RWPE1 (cell line): ENCODE data around the gene REX1BD.

ENCODE experiments used
- CTCF ChIA-PET: fragments of 350-600 bp; sonication (Branson Sonifier 250); formaldehyde crosslinking; extraction: SDS; loops from one replicate; lab custom pipeline; 2021; lab: Yijun Ruan, JAX
- POLR2A ChIA-PET: fragments of 400-600 bp; formaldehyde crosslinking; extraction: SDS; loops from one replicate; lab custom pipeline; 2020; ENCODE audit warnings: antibody characterized with exemption; ENCODE audit not compliant: low non-redundant PET; lab: Yijun Ruan, JAX
- DNase-seq: peaks from one replicate; pipeline ENCODE4 v3.0.0; 2012; ENCODE audit warnings: low spot score
- H3K27ac ChIP-seq: fragments of 450-650 bp; 2 replicates; pipeline ENCODE4 v1.5.1; 2017
- CTCF ChIP-seq: fragments of 450-650 bp; conservative IDR thresholded peaks from 2 replicates; pipeline ENCODE4 v1.5.1; 2017; ENCODE audit warnings: low read depth, mild to moderate bottlenecking

REX1BD gene

GRCh38 chr19:18609717-18610051 is 21.1 kb downstream of the REX1BD start:
- DNase-seq = no peak
- ChIA-PET POLR2A (no interaction called here), CTCF (interaction anchor here (0.6 kb wide), 2 partner anchors 159 to 240 kb away, joined by 3 to 4 read pairs; no protein-coding TSS in a partner anchor)
- H3K27ac ChIP-seq = no peak overlapping the region
- no peak for TF ChIP-seq CTCF

GRCh38 chr19:18610245-18610555 is 21.6 kb downstream of the REX1BD start:
- DNase-seq = no peak
- no peak overlapping the region for H3K27ac ChIP-seq
- no peak for TF ChIP-seq CTCF
- ChIA-PET POLR2A (no interaction called here), CTCF (interaction anchor here (0.6 kb wide), 1 partner anchor 240 kb away, joined by 3 read pairs; no protein-coding TSS in a partner anchor)

GRCh38 chr19:18610556-18611326 is 22.1 kb downstream of the REX1BD start:
- no peak overlapping the region for H3K27ac ChIP-seq
- no peak for TF ChIP-seq CTCF
- CTCF ChIA-PET = interaction anchor here (0.6 kb wide), 1 partner anchor 239 kb away, joined by 3 read pairs; no protein-coding TSS in a partner anchor
- POLR2A ChIA-PET = no interaction called here
- DNase-seq = no peak

GRCh38 chr19:18611327-18612050 is 22.9 kb downstream of the REX1BD start:
- no peak for TF ChIP-seq CTCF
- no peak overlapping the region for H3K27ac ChIP-seq
- CTCF ChIA-PET = no interaction called here
- DNase-seq = no peak
- POLR2A ChIA-PET = no interaction called here

GRCh38 chr19:18612051-18612771 is 23.6 kb downstream of the REX1BD start:
- no peak for DNase-seq
- CTCF ChIA-PET = interaction anchor here (0.6 to 1.1 kb wide), 3 partner anchors 9 to 21 kb away, joined by 3 read pairs; no protein-coding TSS in a partner anchor
- POLR2A ChIA-PET = no interaction called here
- TF ChIP-seq CTCF = no peak
- no peak overlapping the region for H3K27ac ChIP-seq
